Pulmonary artery endothelial cell (primary cell): Measurements from ENCODE around the gene GPD2. TPM values are rescaled to one million over a fixed set of nuclear protein-coding genes. Genes with fewer than 3 reads are reported as not detected.

Source experiments
- total RNA-seq: library from RNA; depleted of rRNA; stranded (reverse); fragments of >200 nt; gene quantifications from 2 replicates; pipeline ENCODE4 v1.2.3, GENCODE V29; 2014

GPD2 gene
- total RNA-seq, 1 donor from 2014 or later, result 45.0 TPM

Other genes with a start within 250 kb of the GPD2 start
- 0.07 and 0.11 TPM in 2 replicates for gene NR4A2, start 103.7 kb upstream of the GPD2 start, total RNA-seq